ENCODE results near the gene BRPF1. TPM values are rescaled to one million over a fixed set of nuclear protein-coding genes. Genes with fewer than 3 reads are reported as not detected.

The BRPF1 gene
- total RNA-seq, 1 donor = 17.3 TPM

- no peak for TF ChIP-seq CTCF (IDR thresholded peaks at IDR 0.05; ENCODE audit: insufficient read depth, low read depth, low read length)
- DNase-seq (ENCODE audit: low read depth) = no peak
- H3K4me3 ChIP-seq (ENCODE audit: low read depth, low read length) = no peak overlapping the region
Observed at GRCh38 chr3:9713142-9713541, 18.4 kb upstream of the BRPF1 start.

GRCh38 chr3:9715136-9715535, 16.4 kb upstream of the BRPF1 start:
- no peak overlapping the region for H3K4me3 ChIP-seq (ENCODE audit: low read depth, low read length)
- TF ChIP-seq CTCF (IDR thresholded peaks at IDR 0.05; ENCODE audit: insufficient read depth, low read depth, low read length) = no peak
- no peak for DNase-seq (ENCODE audit: low read depth)

GRCh38 chr3:9715764-9716437, 15.6 kb upstream of the BRPF1 start:
- H3K4me3 ChIP-seq (ENCODE audit: low read depth, low read length) = no peak overlapping the region

GRCh38 chr3:9716801-9717555, 14.6 kb upstream of the BRPF1 start:
- no peak for TF ChIP-seq CTCF (IDR thresholded peaks at IDR 0.05; ENCODE audit: insufficient read depth, low read depth, low read length)
- no peak for DNase-seq (ENCODE audit: low read depth)
- no peak overlapping the region for H3K4me3 ChIP-seq (ENCODE audit: low read depth, low read length)

More at GRCh38 chr3:9715764-9716437, 15.6 kb upstream of the BRPF1 start:
- TF ChIP-seq CTCF (IDR thresholded peaks at IDR 0.05; ENCODE audit: insufficient read depth, low read depth, low read length) = peak; percentile 97
- peak; percentile 91 for DNase-seq (ENCODE audit: low read depth)

GRCh38 chr3:9717563-9717962, 14.0 kb upstream of the BRPF1 start:
- no peak for TF ChIP-seq CTCF (IDR thresholded peaks at IDR 0.05; ENCODE audit: insufficient read depth, low read depth, low read length)
- H3K4me3 ChIP-seq (ENCODE audit: low read depth, low read length) = no peak overlapping the region
- DNase-seq (ENCODE audit: low read depth) = no peak

- TF ChIP-seq CTCF (IDR thresholded peaks at IDR 0.05; ENCODE audit: insufficient read depth, low read depth, low read length) = no peak
Observed at GRCh38 chr3:9718118-9718517, 13.4 kb upstream of the BRPF1 start.

More at GRCh38 chr3:9718118-9718517, 13.4 kb upstream of the BRPF1 start:
- H3K4me3 ChIP-seq (ENCODE audit: low read depth, low read length) = no peak overlapping the region
- no peak for DNase-seq (ENCODE audit: low read depth)
